Measurements from ENCODE around the gene BANF2. TPM values are rescaled to one million over a fixed set of nuclear protein-coding genes. Genes with fewer than 3 reads are reported as not detected.

The BANF2 gene
- total RNA-seq, 2 donors from 2014 or later = not detected

DNA sequence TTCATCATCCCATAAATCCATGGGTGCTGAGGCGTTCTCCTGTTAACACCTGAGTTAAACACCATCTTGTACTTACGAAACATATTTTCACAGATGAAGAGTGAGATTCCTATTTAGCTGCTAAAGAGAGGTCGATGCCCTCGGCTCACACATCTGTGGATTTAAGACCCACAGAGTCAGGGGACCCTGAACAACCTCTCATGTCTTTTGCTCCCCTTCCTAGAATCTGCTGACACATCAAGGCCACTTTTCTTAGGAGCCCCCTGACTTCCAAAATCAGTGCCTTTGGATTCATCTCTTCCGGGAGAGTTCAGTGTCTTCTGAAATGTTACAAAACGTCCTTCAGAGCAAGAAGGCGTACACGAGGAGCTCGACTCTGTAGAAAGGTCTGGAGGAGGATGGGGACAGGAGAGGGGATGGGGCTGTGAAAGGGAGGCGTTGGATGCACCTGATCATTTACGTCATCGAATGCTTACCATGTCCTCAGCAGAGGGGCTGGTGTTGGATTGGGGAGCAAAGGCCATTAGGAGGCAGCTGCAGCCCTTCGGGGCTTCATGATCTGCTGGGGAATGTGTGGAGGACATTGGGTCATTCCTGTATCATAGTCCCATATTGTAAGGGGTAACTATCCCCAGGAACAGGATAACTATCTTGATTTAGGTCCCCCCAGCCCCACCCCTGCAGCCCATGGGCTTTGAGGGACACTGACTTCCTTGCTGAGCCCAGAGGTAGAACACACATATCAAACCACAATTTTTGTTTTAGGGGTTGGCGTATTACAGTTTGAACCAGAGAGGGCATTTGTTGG, 22.9 kb downstream of the BANF2 start:
- Histone ChIP-seq H3K4me1 (no peaks in the 10 kb centered on the region), H3K9me3 (no peaks in the 10 kb centered on the region), H3K36me3 (no peaks in the 10 kb centered on the region), H3K27ac (no peak overlapping the region), H3K27me3 (no peaks in the 10 kb centered on the region), H3K4me3 (no peak overlapping the region)
- no peak for DNase-seq (ENCODE audit: low spot score)
- TF ChIP-seq, protein P1, sequence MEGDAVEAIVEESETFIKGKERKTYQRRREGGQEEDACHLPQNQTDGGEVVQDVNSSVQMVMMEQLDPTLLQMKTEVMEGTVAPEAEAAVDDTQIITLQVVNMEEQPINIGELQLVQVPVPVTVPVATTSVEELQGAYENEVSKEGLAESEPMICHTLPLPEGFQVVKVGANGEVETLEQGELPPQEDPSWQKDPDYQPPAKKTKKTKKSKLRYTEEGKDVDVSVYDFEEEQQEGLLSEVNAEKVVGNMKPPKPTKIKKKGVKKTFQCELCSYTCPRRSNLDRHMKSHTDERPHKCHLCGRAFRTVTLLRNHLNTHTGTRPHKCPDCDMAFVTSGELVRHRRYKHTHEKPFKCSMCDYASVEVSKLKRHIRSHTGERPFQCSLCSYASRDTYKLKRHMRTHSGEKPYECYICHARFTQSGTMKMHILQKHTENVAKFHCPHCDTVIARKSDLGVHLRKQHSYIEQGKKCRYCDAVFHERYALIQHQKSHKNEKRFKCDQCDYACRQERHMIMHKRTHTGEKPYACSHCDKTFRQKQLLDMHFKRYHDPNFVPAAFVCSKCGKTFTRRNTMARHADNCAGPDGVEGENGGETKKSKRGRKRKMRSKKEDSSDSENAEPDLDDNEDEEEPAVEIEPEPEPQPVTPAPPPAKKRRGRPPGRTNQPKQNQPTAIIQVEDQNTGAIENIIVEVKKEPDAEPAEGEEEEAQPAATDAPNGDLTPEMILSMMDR (IDR thresholded peaks at IDR 0.05) = no peak

DNA sequence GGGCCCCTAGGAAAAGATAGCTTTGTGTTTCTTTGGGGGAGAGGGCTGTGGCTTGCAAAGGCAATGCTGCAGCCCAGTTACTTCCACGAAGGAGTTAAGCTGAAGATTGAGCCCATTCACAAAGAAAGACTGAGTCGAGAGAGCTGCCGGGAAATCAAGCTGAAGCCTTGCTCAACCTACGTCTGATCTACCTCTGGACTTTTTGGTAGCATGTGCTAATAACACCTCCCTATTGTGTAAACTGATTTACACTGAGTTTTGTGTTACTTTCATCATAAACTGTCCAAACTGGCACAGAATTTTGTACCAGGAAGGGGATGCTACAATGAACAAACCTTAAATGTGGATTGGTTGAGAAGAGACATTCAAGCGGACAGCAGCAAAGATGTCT, 23.5 kb downstream of the BANF2 start:
- Histone ChIP-seq H3K9me3 (no peaks in the 10 kb centered on the region), H3K27ac (no peak overlapping the region), H3K4me1 (no peaks in the 10 kb centered on the region), H3K36me3 (no peaks in the 10 kb centered on the region), H3K27me3 (no peaks in the 10 kb centered on the region), H3K4me3 (no peak overlapping the region)
- no peak for DNase-seq (ENCODE audit: low spot score)
- TF ChIP-seq, protein P1 (IDR thresholded peaks at IDR 0.05) = no peak

DNA sequence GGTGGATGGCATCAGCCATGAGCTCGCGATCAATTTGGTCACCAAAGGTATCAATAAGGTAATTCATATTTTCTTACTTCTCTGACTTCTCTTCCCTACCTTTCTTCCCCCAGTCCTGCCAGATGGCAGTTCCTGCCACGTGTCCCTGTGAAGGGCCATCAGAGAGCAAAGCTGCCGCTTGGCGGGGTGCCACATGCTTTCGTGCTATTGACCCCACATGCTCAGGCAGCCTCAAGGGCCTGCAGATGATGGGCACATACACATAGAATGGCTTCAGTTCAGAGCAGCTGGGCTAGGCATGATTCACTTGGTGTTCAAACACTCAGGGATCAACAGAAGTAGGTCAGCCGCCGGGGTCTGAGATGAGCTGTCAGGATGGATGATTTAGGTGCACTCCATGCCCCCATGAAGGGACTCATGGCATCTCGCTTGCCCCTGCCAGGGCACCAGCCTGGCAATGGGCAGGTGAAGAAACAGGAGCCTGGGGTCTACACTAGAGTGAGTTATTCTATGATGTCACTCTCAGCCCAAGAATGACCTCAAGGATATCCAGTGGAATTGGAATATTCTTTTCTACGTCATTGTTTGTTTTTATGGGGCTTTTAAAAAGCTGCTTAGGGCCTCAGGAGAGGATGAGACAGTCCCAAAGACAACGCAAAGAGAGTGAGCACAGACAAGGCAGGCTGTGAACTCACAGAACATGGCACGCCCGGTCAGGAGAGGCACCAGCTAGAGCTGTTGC, 25.5 kb downstream of the BANF2 start:
- no peaks in the 10 kb centered on the region for H3K9me3 ChIP-seq
- DNase-seq (ENCODE audit: low spot score) = no peak

DNA sequence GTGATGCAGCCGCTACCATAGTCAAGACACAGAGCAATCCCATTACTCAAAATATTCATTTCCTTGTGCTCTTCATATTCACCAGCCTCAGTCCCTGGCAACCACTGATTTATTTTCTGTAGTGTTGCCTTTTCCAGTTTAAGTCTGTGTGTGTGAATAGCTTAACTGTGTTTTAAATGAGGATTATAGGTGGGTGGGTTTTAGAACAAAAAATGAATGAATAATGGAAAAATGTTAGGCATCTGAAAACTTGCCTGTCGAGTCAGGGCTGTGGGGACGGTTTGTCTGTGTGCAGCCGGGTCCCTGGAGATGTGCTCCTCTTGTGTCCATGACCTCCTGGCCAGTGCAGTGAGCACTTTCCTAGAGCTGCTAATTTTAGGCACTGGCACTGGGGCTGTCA, 27.1 kb downstream of the BANF2 start:
- Histone ChIP-seq H3K36me3 (no peaks in the 10 kb centered on the region), H3K27ac (no peak overlapping the region)
- TF ChIP-seq, protein P1 (IDR thresholded peaks at IDR 0.05) = no peak

More for the DNA sequence above, 25.5 kb downstream of the BANF2 start:
- Histone ChIP-seq H3K27me3 (no peaks in the 10 kb centered on the region), H3K27ac (no peak overlapping the region), H3K4me3 (no peak overlapping the region), H3K36me3 (no peaks in the 10 kb centered on the region), H3K4me1 (no peaks in the 10 kb centered on the region)
- TF ChIP-seq, protein P1 (IDR thresholded peaks at IDR 0.05) = no peak

DNA sequence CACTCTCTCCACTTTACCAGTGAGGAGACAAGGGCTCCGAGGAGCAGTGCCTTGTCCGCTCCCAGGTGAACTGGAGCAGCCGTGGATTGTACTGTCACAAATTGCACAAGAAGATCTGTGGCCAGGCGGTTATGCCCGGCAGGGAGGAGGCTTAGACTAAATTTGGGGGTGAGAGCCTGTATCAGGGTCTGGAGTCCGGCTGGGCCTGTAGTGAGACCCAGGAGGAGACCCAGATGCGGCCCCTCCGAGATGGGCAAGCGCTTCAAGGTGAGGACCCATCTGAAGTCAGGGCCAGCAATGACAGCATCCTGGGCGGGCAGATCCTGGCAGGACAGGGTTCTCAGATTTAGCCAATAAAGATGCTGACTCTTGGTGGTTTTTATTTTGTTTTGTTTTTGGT, 27.6 kb downstream of the BANF2 start:
- H3K27ac ChIP-seq = no peak overlapping the region
- H3K27me3 ChIP-seq = no peaks in the 10 kb centered on the region
- no peaks in the 10 kb centered on the region for H3K4me1 ChIP-seq
- no peak overlapping the region for H3K4me3 ChIP-seq
- H3K36me3 ChIP-seq = no peaks in the 10 kb centered on the region
- TF ChIP-seq, protein P1 (IDR thresholded peaks at IDR 0.05) = no peak
- DNase-seq (ENCODE audit: low spot score) = no peak
- H3K9me3 ChIP-seq = no peaks in the 10 kb centered on the region

More for the DNA sequence above, 27.1 kb downstream of the BANF2 start:
- Histone ChIP-seq H3K27me3 (no peaks in the 10 kb centered on the region), H3K4me1 (no peaks in the 10 kb centered on the region), H3K4me3 (no peak overlapping the region), H3K9me3 (no peaks in the 10 kb centered on the region)
- no peak for DNase-seq (ENCODE audit: low spot score)

All from right atrium auricular region (tissue), 2 donors.